Activated CD4-positive, CD25-positive, alpha-beta regulatory T cell treated with anti-CD3 and anti-CD28 coated beads, Interleukin-2, amount 50 U/mL, for 16 hours (primary cell): ENCODE measurements around the gene ZNF799.
"Not testable (repeated sequence)": the region's sequence is repeated elsewhere in the genome, so short reads cannot be mapped to it uniquely, and the experiment has no call there.

Source experiments
- DNase-seq: peaks from one replicate; pipeline ENCODE4 v3.0.0-alpha.2; 2020; ENCODE audit warnings: low read depth, low spot score

Gene ZNF799

GRCh38 chr19:12364391-12365235 is 36.5 kb downstream of the ZNF799 start:
- no peak for DNase-seq

DNA sequence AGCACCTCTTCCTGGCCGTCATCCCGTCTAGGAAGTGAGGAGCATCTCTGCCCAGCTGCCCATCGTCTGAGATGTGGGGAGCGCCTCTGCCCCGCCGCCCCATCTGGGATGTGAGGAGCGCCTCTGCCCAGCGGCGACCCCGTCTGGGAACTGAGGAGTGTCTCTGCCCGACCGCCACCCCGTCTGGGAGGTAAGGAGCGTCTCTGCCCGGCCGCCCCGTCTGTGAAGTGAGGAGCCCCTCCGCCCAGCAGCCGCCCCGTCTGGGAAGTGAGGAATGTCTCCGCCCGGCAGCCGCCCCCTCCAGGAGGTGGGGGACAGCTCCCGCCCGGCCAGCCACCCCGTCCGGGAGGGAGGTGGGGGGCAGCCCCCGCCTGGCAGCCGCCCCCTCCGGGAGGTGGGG is 38.8 kb downstream of the ZNF799 start:
- not testable (repeated sequence) for DNase-seq

GRCh38 chr19:12353375-12353774 is 47.7 kb downstream of the ZNF799 start:
- no peak for DNase-seq

- DNase-seq = no peak
These were observed 50.2 kb downstream of the ZNF799 start for GRCh38 chr19:12350890-12351197.

DNA sequence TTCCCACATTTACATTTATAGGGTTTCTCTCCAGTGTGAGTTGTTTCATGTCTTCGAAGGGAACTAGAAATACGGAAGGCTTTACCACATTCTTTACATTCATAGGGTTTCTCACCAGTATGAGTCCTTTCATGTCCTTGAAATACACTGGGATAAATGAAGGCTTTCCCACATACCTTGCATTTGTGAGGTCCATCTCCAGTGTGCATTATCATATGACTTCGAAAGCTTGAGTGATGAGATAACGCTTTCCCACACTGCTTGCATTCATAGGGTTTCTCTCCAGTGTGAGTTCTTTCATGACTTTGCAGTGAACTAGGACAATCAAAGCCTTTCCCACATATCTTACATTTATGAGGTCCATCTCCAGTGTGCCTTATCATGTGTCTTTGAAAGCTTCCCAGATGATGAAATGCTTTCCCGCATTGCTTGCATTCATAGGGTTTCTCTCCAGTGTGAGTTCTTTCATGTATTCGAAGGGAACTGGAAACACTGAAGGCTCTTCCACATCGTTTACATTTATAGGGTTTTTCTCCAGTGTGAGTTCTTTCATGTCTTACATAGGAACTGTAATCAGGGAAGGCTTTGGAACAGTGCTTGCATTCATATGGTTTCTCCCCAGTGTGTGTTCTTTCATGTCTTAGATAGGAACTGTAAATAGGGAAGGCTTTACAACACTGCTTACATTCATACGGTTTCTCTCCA is 50.7 kb downstream of the ZNF799 start:
- DNase-seq = no peak

DNA sequence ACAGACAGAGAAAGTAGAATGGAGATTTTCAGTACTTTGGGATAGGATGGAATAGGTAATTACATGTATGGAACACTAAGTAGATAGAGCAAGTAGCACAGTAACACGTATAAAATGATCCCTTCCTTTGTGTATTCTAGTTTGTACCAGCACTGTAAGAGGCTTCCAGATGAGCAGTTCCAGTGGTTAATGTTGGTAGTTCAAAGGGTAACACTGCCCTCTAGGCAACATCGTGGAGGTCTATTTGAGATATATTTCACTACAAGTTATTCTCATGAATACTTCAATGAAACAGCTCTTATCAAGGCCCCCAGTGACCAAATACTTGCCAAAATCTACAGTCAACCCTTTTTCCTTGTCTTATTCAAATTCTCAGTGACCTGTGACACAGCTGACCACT is 54.2 kb downstream of the ZNF799 start:
- no peak for DNase-seq

GRCh38 chr19:12345197-12345596 is 55.9 kb downstream of the ZNF799 start:
- DNase-seq = no peak
